DMS79 treated with DMSO at 0.1 percent for 48 hours (cell line): ENCODE data around the gene TNIK.
"Not testable (repeated sequence)": the region's sequence is repeated elsewhere in the genome, so short reads cannot be mapped to it uniquely, and the experiment has no call there.

ENCODE experiments used
- DNase-seq: peaks from one replicate; lab custom pipeline; 2025; lab: John Stamatoyannopoulos, UW

TNIK gene

GRCh38 chr3:171384101-171384891 lies 75.9 kb downstream of the TNIK start:
- DNase-seq = no peak

DNA sequence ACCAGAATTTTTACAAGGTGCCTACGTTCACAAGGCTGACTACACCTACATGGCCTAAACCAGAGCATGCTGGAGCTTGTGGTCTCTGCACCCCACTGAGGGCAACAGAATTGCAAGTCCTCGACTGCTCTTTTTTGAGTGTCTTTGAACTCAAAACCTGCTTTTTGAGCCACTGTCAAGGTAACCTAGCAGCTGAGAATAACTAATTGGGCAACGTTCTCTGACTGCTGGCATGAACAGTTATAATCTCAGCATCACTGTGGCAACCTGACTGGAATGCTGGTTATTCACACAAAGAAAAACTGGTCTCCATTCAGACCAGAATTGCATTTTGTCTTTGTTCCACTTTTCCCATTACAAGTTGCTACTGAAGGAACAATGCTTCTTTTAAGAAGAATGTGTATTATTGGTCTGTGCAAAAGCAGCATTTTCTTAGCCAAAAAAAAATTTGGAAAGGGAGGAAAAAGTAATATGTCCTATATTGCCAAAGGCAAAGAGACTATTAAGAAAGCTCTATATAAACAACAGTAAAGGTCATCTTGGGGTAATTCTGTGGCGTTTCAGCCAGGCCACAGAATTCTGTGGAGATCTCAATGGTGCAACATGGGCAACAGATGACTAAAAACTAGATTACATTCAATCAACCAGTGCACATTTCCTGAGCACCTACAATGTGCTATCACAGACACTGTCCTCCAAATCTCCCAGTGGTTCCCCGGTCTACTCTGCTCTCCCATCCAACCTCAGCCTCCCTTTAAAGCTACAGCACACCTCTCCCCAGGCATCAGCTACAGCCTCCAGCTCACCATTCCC lies 76.8 kb downstream of the TNIK start:
- DNase-seq = no peak

DNA sequence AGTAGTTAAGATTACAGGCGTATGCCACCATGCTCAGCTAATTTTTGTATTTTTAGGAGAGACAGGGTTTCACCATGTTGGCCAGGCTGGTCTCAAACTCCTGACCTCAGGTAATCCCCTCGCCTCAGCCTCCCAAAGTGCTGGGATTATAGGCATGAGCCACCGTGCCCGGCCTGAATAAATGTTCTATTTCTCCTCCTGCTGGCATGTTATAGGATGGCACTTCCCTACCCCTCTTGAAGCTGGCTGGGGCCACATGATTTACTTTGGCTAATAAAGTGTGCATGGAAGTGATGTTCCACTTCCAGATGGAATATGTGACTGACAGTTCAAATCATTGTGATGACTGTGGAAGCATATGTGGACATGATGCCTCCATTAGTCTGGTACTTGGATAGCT lies 77.9 kb downstream of the TNIK start:
- not testable (repeated sequence) for DNase-seq

DNA sequence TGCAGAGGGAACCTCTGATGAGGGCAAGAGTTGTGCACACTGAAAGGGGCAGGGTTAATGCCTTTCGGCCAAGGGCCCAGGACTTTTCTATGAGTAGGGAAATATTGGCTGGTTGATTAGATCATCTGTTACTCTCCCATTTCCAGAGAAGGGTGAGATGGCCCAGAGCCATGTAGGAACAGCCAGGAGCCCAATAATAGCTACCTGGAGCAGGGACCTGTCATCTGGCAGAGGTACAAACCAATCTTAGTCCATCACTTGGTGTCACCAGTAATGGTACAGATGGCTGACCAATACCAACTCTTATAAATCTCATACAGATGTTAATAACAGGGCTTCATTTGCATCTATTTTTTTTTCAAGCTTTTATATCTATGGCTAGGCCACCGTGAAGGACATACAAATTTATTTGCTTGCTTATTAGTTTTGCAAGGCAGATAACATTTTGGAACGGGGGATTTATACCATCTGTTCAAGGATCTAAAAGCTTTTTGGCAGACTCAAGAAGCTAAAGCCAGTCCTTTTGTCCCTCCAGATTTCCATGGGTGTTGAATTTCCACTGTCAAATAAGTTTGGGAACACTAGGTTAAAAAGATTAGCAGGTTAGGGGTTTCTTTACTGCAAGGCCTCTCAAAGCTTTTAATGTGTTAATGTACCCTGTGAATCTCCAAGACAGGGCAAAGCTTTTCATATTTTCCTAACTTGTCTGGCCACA lies 79.3 kb downstream of the TNIK start:
- DNase-seq = no peak

GRCh38 chr3:171379961-171380483 lies 80.2 kb downstream of the TNIK start:
- DNase-seq = no peak

- DNase-seq = no peak
Observed at GRCh38 chr3:171379281-171379680, 80.9 kb downstream of the TNIK start.

GRCh38 chr3:171378586-171378985 lies 81.6 kb downstream of the TNIK start:
- no peak for DNase-seq

DNA sequence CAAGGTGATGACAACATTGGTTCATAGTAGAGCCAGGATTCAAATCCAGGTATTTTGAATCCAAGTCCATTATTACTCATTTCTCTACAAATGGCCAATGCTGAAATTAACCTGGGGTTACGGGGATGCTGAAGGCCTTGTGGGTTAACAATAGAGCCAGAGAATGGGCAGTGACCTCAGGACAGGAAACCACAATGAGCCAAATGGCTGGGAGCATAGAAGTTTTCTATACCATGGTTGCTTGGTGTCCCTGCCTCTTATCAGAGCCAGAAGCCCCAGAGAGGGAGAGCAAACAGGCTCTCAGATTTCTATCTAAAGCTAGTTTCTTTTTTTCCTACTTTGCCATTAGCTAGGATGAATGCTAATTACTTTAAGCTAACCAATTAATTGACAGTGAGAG lies 82.3 kb downstream of the TNIK start:
- no peak for DNase-seq

DNA sequence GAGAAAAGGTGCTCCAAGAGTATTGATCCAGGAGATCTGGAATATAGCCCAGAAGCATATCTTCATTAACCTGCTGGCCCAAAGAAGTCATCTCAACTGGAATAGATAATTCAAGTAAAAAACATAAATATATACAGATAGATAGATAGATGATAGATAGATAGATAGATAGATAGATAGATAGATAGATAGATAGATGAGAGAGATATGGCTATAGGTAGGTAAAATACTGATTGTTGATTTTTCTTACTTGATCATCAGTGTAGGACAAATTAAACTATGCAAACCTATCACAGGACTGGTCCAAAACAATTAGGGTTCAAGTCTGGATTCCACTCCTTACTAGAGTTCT lies 83.6 kb downstream of the TNIK start:
- DNase-seq = no peak

DNA sequence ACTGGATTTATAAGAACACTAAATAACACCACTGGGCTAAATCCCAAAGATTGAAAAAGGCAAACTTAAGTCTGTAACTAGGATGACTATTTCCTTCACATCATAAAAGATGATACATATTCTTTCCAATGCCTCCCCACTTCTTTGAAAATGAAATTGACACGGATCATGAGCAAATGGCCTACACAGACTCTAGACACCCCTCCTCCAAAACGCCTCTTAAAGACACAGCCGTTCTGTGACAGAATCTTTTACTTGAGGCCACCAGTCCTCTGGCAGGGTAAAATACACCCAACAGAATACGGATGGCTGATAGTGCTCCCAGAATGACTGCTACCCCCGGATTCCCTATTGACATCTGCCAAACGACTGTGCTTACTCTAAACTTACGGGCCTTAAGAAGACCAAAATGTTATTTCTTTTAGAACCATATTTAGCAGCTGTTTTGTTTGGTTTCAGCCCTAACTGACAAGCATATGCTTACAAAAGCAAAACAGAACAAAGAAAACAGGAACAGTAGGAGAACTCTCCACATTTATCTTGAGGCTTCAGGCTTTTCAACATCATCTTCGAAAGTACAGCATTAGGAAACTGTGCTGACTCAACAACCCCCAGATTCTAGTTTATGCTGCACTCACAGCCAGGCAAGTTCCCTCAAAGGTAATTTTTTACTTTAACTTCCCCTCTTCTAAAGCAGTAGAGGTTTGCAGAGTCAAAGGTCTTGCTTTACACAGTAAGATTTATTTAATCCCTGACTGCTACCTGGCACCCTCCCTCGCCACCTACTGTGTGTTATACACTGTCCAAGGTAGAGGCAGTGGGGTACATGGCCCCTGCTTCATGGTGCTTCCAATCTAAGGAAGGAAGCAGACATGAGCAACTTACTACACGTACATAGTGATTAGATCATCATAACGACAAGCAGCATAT lies 84.3 kb downstream of the TNIK start:
- no peak for DNase-seq

- no peak for DNase-seq
Observed at GRCh38 chr3:171374661-171375285, 85.4 kb downstream of the TNIK start.

- DNase-seq = no peak
Observed at GRCh38 chr3:171374260-171374659, 85.9 kb downstream of the TNIK start.

GRCh38 chr3:171373711-171374110 lies 86.5 kb downstream of the TNIK start:
- no peak for DNase-seq

- no peak for DNase-seq
Observed at GRCh38 chr3:171372694-171373093, 87.5 kb downstream of the TNIK start.

- no peak for DNase-seq
Observed at GRCh38 chr3:171371354-171371753, 88.9 kb downstream of the TNIK start.

DNA sequence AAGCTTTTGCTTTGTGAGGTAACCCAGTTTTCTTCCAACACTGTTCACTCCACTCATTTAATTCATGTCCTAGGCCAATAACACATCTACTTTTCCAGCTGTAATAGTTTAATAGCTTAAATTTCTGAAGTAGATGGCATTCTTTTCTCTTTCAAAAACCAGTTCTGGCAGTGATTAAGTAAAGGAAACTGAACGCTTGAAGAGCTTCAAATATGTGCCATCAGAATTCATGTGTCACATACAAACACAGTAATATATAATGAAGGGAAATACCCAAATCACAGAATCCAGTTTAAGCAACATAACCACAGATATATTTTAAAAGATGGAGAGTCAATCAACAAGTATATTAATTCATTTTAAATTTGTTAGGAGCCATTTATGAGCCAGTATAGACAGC lies 91.0 kb downstream of the TNIK start:
- no peak for DNase-seq

GRCh38 chr3:171366738-171367137 lies 93.5 kb downstream of the TNIK start:
- DNase-seq = not testable (repeated sequence)

DNA sequence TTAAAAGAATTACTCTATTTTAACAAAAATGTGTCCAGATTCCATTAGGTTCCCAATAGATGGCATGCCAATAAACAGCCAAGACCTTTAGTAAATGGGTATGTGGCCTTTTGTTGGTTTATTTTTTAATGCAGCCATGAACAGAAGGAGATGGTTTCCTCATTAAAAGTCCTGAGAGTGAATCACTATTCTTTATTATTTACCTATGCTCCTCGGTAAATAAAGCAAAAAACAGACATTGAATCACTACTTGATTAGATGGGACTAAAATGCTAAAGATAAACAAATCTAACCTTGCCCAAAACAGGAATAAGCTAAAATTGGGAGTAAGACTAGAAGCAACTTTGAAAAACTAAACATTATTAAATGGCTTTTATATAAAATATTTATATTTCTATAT lies 94.2 kb downstream of the TNIK start:
- DNase-seq = no peak

DNA sequence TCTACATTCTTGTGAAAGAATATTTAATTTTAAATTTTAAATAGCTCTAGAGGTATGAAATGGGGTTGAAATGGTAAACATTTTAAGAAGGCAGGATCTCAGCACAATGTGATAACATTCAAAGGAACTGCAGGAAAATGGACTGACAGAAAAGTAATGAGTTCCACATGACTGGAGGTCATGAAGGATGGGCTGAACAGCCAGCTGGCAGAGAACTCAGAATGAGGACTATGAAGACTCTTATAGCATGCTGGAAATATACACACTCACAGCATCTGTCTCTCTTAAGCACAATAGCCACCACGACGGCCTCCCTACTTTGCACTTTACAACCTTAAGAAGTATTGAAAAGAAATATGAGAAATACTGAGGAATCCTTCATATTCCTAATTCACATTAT lies 94.7 kb downstream of the TNIK start:
- DNase-seq = peak; percentile 34

GRCh38 chr3:171364500-171364899 lies 95.7 kb downstream of the TNIK start:
- no peak for DNase-seq

DNA sequence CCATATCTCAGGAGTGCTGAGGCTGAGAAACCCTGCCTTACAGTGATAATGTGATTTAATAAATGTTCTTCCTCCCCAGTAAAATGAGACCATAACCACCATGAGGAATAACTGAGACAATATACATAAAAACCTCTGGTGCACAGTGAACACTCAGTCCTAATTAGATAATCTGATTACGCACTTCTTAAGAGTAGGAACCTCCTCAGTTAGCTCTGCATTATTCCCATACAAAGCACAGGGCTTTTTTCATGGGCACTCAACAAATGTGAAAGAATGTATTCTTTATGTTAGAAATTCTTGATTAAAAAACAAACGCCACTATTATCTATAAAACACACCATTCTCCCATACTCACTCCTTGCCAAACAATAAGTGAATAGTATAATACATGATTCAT lies 97.0 kb downstream of the TNIK start:
- DNase-seq = no peak
